Small intestine (tissue), 7 donors: ENCODE measurements around the gene SUMF1. TPM values are rescaled to one million over a fixed set of nuclear protein-coding genes. Genes with fewer than 3 reads are reported as not detected.
A peak's percentile ranks its signal among the peaks of the same experiment; 100 is the strongest.

ENCODE experiments used
- DNase-seq, 2 donors: peaks; one replicate each; pipeline versions ENCODE4 v3.0.0 to v3.0.0-alpha.2; 2013
- FAIRE-seq: peaks from 2 replicates; lab custom pipeline; 2012; peaks lifted over from hg19 to GRCh38; lab: Jason Lieb, UNC
- H3K27ac ChIP-seq, 3 donors: one replicate each; pipeline ENCODE4 v1.5.1; 2013; ENCODE audit warnings: low read length in 2 of 3, mild to moderate bottlenecking in 2 of 3, control low read depth in 1 of 3, inconsistent platforms in 1 of 3, low read depth in 1 of 3, moderate library complexity in 1 of 3
- H3K27me3 ChIP-seq, 3 donors: one replicate each; pipeline ENCODE4 v1.6.1; 2013; ENCODE audit warnings: low read length in 3 of 3, inconsistent platforms in 1 of 3; ENCODE audit not compliant: control insufficient read depth in 3 of 3, insufficient read depth in 3 of 3
- H3K36me3 ChIP-seq, 3 donors: one replicate each; pipeline ENCODE4 v1.6.1; 2013; ENCODE audit warnings: low read length in 3 of 3, inconsistent platforms in 1 of 3, low read depth in 1 of 3, mild to moderate bottlenecking in 1 of 3, moderate library complexity in 1 of 3; ENCODE audit not compliant: control insufficient read depth in 3 of 3, insufficient read depth in 2 of 3
- H3K4me1 ChIP-seq, 3 donors: one replicate each; pipeline ENCODE4 v1.6.1; 2013; ENCODE audit warnings: low read length in 2 of 3, inconsistent platforms in 1 of 3, low read depth in 1 of 3, mild to moderate bottlenecking in 1 of 3, moderate library complexity in 1 of 3; ENCODE audit not compliant: control insufficient read depth in 3 of 3, insufficient read depth in 2 of 3
- H3K4me3 ChIP-seq, 3 donors: one replicate each; pipeline ENCODE4 v1.5.1; 2013; ENCODE audit warnings: low read length in 3 of 3, control low read depth in 1 of 3, inconsistent platforms in 1 of 3, low read depth in 1 of 3, mild to moderate bottlenecking in 1 of 3, moderate library complexity in 1 of 3
- H3K9me3 ChIP-seq, 2 donors: one replicate each; pipeline ENCODE4 v1.6.1; 2013; ENCODE audit warnings: low read depth in 1 of 2, low read length in 1 of 2; ENCODE audit not compliant: control insufficient read depth in 2 of 2, insufficient read depth in 1 of 2
- WGBS, 3 donors: extraction: QIAGEN DNeasy Blood & Tissue Kit; methylation state at CpG; one replicate each; pipeline ENCODE4 v1.1.7; 2013; 5-methylcytosine and 5-hydroxymethylcytosine counted together
- polyA plus RNA-seq, 4 donors: library from polyadenylated mRNA; stranded (reverse) in 3 of 4; unstranded in 1 of 4; fragments of 200-250 nt in 3 of 4; fragments of 120-200 nt in 1 of 4; gene quantifications; one replicate each; pipeline versions ENCODE4 v1.2.1 to v1.2.3, GENCODE V29; 2013
- donor health status: healthy with polysubstance abuse.
- donor health status: control.
- donor health status: control.
- donor health status: Bipolar disorder and iron deficiency.
- donor health status: healthy.

SUMF1 gene
- polyA plus RNA-seq, 4 donors, result 3.8 to 39.0 (median 14.4) TPM

GRCh38 chr3:4440951-4441350, 26.1 kb downstream of the SUMF1 start:
- FAIRE-seq (no peak), DNase-seq (no peak)
- Histone ChIP-seq H3K4me3 (no peak overlapping the region), H3K27me3 (no peaks in the 10 kb centered on the region), H3K36me3 (peaks cover 2 to 19% (median 5%) of the 10 kb centered on the region in 3 donors), H3K9me3 (no peaks in the 10 kb centered on the region), H3K27ac (no peak overlapping the region), H3K4me1 (no peaks in the 10 kb centered on the region)
- 94 to 96% (median 96%) methylated on average over 6 of the region's 6 CpGs for WGBS, 3 donors

- H3K27ac ChIP-seq, result no peak overlapping the region
- H3K4me1 ChIP-seq, result no peaks in the 10 kb centered on the region
- peaks cover 2 to 14% (median 3%) of the 10 kb centered on the region in 3 donors for H3K36me3 ChIP-seq
- no peak overlapping the region for H3K4me3 ChIP-seq
- no peaks in the 10 kb centered on the region for H3K27me3 ChIP-seq
- WGBS, 3 donors, result 92 to 98% (median 98%) methylated on average over 1 of the region's 1 CpG
- DNase-seq (no peak), FAIRE-seq (no peak)
- no peaks in the 10 kb centered on the region for H3K9me3 ChIP-seq
Measured at GRCh38 chr3:4438296-4438695, 28.8 kb downstream of the SUMF1 start.

- no peak overlapping the region for H3K27ac ChIP-seq
- DNase-seq, result no peak
- H3K36me3 ChIP-seq, result peaks cover 0 to 9% (median 7%) of the 10 kb centered on the region in 3 donors
- H3K4me3 ChIP-seq, result no peak overlapping the region
- H3K4me1 ChIP-seq, result peaks cover 0 to 5% (median 0%) of the 10 kb centered on the region in 3 donors
- H3K9me3 ChIP-seq, result peaks cover 0 to 6% of the 10 kb centered on the region in 2 donors
- FAIRE-seq, result no peak
- H3K27me3 ChIP-seq, result no peaks in the 10 kb centered on the region
Measured at GRCh38 chr3:4432259-4432658, 34.8 kb downstream of the SUMF1 start.

- no peaks in the 10 kb centered on the region for H3K27me3 ChIP-seq
- H3K4me3 ChIP-seq, result no peak overlapping the region
- H3K27ac ChIP-seq, result no peak overlapping the region
- peaks cover 0 to 13% (median 2%) of the 10 kb centered on the region in 3 donors for H3K4me1 ChIP-seq
- peaks cover 0 to 9% (median 7%) of the 10 kb centered on the region in 3 donors for H3K36me3 ChIP-seq
- no peak for FAIRE-seq
- peaks cover 0 to 6% of the 10 kb centered on the region in 2 donors for H3K9me3 ChIP-seq
- 79 to 85% (median 82%) methylated on average over 6 of the region's 6 CpGs for WGBS, 3 donors
- DNase-seq, result no peak
Measured at GRCh38 chr3:4429648-4430350, 37.3 kb downstream of the SUMF1 start.

- Histone ChIP-seq H3K27me3 (no peaks in the 10 kb centered on the region), H3K4me1 (peaks cover 0 to 13% (median 2%) of the 10 kb centered on the region in 3 donors), H3K9me3 (peaks cover 0 to 6% of the 10 kb centered on the region in 2 donors), H3K4me3 (no peak overlapping the region), H3K36me3 (peaks cover 0 to 6% (median 3%) of the 10 kb centered on the region in 3 donors), H3K27ac (peak overlapping the region in 1 of 3 donors; percentile 49)
- whole genome bisulfite sequencing, 3 donors, result 50 to 73% (median 68%) methylated on average over 4 of the region's 4 CpGs
- peak; percentile 7 to 72 for DNase-seq
- FAIRE-seq, result no peak
Measured at GRCh38 chr3:4426782-4427344, 40.2 kb downstream of the SUMF1 start.

GRCh38 chr3:4426261-4426781, 40.7 kb downstream of the SUMF1 start:
- DNase-seq (no peak), FAIRE-seq (no peak)
- H3K4me1 ChIP-seq, result peaks cover 0 to 13% (median 2%) of the 10 kb centered on the region in 3 donors
- H3K27me3 ChIP-seq, result no peaks in the 10 kb centered on the region
- 73 to 90% (median 87%) methylated on average over 3 of the region's 3 CpGs for WGBS, 3 donors
- H3K36me3 ChIP-seq, result peaks cover 0 to 3% (median 2%) of the 10 kb centered on the region in 3 donors
- peaks cover 0 to 2% of the 10 kb centered on the region in 2 donors for H3K9me3 ChIP-seq
- H3K4me3 ChIP-seq, result no peak overlapping the region
- H3K27ac ChIP-seq, result peak overlapping the region in 1 of 3 donors; percentile 49

- Histone ChIP-seq H3K4me1 (peaks cover 0 to 13% (median 2%) of the 10 kb centered on the region in 3 donors), H3K9me3 (no peaks in the 10 kb centered on the region), H3K27me3 (no peaks in the 10 kb centered on the region), H3K36me3 (peaks cover 0 to 2% (median 2%) of the 10 kb centered on the region in 3 donors), H3K27ac (no peak overlapping the region), H3K4me3 (no peak overlapping the region)
- DNase-seq, result no peak
- 79 to 91% (median 86%) methylated on average over 4 of the region's 4 CpGs for WGBS, 3 donors
- no peak for FAIRE-seq
Measured at GRCh38 chr3:4425707-4426106, 41.4 kb downstream of the SUMF1 start.

- Histone ChIP-seq H3K27ac (no peak overlapping the region), H3K9me3 (no peaks in the 10 kb centered on the region), H3K4me1 (peaks cover 0 to 13% (median 2%) of the 10 kb centered on the region in 3 donors), H3K4me3 (no peak overlapping the region), H3K27me3 (no peaks in the 10 kb centered on the region), H3K36me3 (peaks cover 0 to 2% (median 0%) of the 10 kb centered on the region in 3 donors)
- DNase-seq, result no peak
- no peak for FAIRE-seq
Measured at GRCh38 chr3:4425055-4425454, 42.0 kb downstream of the SUMF1 start.
